Measurements from ENCODE around the gene LRIG2.
"Not testable (repeated sequence)": the region's sequence is repeated elsewhere in the genome, so short reads cannot be mapped to it uniquely, and the experiment has no call there.

Gene LRIG2

DNA sequence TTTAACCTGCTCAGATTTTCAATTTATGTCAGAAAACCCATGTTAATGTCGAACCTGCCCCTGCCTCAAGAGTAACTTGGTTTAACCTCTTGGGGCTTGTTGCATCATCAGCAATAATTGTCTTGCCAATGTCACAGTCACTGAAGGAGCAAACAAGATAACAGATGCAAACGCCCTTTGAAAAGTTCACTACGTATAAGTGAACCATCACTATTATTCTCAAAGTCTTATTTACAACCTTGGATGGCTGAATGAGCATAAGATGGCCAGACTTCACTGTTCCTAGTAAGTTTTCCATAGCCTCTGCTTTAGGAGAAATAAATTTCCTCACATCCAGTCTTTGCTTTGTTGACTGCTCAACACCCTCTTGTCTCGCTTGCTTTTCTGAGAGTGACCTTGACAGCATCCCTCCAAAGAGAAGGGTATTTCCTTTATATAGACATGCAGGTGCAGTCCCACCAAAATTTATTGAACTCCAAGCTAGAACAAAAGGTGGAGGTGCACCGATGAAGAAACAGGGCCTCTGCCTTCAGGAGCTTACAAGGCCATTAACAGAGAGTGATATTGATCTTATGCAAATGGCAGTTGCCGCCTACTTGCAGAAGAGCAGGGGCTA, 749 bp upstream of the LRIG2 start:
- no peak for DNase-seq

DNA sequence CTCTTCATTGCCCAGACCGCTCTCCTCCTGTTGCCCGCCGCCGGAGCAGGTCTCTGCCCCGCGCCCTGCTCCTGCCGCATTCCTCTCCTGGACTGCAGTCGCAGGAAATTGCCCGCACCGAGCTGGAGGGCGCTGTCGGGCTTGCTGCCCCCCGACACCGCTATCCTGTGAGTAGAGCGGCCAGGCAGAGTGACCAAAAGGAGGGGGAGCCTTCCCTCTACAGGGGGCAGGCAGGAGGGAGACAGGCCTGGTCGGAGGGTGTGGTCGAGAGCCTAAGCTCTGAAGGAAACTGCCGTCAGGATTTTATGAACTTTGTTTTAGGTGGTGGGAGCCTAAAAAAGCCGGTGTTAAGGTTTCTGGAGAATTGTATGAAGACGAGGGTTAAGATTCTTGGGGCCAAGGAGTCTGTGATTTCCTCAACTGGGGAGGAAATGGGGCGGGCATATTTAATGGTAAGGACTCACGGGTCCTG, 517 bp downstream of the LRIG2 start:
- no peak for DNase-seq

DNA sequence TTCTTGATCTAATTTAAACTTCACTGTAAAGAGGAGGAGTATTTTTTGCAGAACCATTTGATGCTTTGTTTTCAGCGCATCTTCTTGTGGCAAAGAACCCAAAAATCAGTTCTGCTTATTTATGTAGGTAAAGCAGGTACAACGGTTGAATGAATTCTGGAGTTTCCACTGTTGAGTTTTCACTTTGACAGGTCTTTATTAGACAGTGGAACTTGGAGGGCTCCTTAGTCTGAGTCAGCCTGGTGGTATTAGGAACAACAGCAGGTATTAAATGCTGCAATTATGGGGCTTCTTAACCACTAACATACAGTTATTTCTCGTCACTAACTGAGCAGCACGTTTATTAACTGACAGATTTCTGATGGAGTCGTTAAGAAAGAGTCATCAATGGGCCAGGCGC, 1.2 kb downstream of the LRIG2 start:
- DNase-seq = no peak

DNA sequence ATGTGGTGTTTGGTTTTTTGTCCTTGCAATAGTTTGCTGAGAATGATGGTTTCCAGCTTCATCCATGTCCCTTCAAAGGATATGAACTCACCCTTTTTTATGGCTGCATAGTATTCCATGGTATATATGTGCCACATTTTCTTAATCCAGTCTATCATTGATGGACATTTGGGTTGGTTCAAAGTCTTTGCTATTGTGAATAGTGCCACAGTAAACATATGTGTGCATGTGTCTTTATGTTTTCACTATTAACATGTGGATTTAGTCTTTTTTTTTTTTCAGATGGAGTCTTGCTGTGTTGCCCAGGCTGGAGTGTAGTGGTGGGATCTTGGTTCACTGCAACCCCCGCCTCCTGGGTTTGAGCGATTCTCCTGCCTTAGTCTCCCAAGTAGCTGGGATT, 5.0 kb downstream of the LRIG2 start:
- DNase-seq = not testable (repeated sequence)

DNA sequence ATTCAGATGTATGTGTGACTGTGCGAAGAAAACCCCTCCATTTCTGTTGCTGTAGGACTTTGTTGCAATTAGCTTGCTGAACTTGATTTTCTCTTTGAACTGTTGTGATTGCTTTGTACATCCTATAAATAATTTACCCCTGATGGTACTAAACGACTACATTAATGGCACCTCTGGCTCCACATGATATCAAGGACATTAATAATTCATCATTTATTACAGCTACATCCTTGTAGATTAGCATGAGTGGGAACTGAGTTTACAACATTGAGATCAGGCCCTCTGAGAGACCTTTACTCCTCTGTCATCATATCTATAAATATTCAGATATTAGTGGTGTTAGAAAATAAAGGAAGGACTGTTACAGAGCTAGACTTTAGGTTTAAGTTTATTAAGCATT, 13.5 kb downstream of the LRIG2 start:
- DNase-seq = no peak

DNA sequence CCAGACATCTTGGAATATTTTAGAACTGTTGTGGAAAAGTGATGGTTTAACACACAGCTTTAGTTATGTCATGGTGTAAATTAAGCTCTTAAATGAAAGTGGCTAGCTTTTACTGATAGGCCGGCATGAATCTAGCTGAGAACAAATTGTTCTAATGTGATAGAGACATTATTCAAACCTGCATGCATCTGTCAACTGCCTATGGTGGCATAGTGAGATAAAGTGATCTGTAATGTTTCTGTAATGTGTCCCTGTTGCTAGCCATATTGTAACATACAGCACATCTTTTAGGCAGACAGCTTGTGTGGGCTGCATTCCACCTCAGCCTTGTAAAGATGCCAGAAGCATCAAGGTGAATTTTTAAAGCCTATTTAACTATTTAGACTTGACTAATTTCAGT, 16.0 kb downstream of the LRIG2 start:
- no peak for DNase-seq

DNA sequence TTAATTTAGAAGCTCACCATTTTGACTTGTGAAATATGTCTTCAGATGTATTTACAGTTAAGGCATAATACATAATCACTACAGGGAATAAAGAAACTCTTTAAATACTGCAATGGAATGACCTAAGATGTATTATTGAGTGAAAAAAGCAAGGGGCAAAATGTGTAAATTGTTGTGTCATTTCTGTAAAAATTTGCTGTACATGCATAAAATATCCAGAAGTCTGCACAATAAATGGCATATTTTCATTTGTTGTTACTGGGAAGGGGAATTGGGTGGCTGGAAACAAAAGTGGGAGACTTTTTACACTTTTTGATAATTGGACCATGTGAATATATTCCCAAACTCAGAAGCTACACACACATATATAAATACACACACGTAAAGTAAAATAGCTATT, 17.1 kb downstream of the LRIG2 start:
- no peak for DNase-seq

DNA sequence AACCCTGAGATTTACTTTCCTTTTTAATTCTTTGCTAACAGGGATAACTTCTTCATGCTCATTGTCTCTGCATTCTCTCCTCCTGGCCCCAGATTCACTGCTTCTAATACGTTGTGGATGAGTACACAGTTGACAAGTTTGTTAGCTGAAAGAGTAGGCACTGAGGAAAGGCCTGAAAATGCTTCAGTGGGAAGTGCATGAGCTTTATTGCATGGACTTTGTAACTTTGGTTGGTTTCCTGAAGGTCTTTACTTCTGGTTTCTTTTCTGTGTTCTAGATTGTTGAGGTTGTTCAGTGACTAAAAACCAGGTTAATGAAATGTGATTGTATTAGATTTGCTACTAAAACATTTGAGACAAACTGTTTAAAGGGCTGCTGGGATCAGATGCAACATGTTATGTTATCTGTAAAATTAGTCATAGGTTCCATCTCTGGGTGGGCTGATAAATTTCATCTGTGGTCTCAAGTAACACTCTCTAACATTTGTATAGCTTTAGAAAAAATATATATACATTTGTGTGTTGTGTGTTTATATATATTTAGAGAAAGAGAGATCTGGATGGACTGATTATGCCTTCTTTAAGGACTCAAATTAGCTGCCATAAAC, 19.1 kb downstream of the LRIG2 start:
- no peak for DNase-seq

DNA sequence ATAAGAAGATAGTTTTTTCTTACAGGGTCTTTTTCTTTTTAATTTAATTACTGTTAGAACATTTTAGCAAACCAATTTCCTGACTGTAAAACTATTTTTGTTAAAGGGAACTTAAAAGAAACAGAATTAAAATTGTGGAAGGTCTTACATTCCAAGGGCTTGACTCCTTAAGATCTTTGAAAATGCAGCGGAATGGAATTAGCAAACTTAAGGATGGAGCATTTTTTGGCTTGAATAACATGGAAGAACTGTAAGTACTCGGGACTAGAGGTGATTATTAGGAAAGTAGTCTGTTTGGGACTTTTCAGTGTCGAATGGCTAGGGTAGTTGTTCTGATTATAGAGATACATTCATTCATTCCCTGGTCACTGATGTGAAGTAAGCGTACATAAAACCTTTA, 21.5 kb downstream of the LRIG2 start:
- DNase-seq = no peak

DNA sequence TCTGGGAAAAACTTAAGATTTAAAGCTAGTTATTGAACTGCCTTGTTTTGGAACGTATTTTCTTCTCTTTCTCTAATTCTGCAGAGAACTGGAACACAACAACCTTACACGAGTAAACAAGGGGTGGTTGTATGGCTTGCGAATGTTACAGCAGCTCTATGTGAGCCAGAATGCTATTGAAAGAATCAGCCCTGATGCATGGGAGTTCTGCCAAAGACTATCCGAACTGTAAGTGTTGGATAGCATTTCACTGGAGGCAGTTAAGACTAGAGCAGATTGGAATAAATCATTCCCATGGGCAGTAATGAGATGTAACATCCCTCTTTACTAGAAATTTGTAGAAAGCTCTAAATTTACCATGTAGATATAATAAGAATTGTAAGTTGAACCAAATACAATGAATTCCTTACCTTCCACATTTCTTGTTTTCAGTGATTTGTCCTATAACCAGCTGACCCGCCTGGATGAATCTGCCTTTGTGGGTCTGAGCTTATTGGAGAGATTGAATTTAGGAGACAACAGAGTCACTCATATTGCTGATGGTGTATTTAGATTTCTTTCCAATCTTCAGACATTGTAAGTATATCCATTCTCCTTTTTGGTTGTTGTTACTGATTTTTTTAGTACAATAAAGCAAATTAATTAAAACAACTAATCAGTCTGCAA, 22.9 kb downstream of the LRIG2 start:
- no peak for DNase-seq

DNA sequence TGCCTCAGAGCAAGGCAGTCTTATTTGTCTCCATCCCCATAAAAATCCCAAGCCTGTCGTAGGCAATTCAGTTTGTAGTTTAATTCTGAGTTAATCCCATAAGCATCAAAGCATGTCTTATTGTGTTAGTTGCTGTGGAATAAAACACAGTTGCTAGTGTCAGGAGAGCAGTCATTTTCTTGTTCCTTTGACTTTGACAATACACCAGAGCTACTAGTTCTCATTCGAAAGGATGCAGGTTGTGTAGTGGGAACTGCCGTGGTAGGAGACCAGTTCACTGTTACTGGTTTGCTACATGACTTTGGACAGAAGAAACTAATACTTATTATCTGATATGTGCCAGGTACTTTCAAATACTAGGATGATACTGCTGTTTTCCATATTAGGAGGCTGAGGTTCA, 23.5 kb downstream of the LRIG2 start:
- DNase-seq = no peak

DNA sequence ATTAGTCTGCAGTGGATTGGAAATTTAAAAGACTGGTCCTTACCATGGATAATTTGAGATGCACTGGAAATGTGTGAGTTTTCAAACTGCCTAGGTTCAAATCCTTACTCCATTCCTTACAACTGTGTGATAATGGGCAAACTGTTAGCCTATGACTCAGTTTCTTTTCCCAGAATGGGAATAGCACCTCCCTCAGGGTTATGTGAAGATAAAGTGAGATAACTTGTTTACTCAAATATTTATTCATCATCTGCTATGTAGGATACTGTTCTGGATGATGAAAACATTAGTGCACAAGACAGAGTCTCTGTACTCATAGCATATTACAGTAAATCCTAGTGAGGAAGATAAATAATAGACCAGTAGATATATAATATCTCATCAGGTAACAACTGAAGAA, 28.6 kb downstream of the LRIG2 start:
- DNase-seq = no peak

DNA sequence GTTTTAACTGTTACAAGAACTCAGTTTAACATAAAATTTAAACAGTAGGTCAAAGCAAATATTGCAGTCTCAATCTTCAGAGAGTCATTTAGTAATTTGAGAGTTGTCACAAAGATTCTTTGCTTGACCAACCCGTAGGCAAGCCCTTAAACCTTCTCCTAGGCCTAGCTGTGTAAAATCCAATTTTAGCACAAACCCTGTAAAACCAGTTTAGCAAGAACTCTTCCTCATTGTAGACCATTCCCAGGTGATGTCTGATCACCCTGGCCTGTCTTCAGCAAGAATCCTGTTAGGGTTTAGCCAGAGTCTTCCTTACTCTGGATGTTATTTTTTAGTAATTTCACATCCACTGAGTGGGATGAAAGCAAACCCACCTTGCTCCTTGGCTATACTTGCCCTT, 30.1 kb downstream of the LRIG2 start:
- no peak for DNase-seq

DNA sequence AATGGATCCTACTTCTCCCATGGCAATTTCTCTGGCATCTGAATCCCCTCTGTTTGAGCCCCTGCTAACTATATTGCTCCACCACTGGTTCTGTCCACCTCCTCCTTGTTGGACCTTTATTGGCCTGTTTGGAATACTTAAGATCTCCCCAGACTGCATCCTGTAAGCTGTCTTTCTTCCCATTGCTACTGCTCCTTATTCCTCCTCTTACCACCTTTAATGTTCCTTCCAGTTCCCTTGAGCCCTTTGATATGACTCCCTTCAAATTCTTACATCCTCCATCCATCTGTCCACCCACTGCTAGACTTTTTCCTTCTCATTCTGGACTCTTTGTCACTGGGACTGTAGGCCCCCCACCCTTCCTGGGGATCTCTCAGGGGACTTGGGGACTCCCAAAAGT, 31.0 kb downstream of the LRIG2 start:
- DNase-seq = no peak

DNA sequence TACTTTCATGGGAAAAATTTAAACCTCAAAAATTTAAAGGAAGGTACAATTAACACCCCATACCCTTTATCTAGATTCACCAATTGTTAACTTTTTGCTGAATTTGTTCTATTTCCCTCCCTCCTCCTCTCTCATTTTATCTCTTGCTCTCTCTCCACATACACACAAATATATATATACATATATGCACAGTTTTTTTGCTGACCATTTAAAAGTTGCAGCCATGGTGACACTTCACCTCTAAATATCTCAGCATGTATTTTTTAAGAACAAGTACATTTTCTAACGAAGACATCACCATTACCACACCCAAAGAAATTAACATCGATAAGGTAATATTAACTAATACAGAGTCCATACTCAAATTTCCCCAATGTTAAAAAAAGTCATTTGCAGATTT, 33.9 kb downstream of the LRIG2 start:
- DNase-seq = no peak

DNA sequence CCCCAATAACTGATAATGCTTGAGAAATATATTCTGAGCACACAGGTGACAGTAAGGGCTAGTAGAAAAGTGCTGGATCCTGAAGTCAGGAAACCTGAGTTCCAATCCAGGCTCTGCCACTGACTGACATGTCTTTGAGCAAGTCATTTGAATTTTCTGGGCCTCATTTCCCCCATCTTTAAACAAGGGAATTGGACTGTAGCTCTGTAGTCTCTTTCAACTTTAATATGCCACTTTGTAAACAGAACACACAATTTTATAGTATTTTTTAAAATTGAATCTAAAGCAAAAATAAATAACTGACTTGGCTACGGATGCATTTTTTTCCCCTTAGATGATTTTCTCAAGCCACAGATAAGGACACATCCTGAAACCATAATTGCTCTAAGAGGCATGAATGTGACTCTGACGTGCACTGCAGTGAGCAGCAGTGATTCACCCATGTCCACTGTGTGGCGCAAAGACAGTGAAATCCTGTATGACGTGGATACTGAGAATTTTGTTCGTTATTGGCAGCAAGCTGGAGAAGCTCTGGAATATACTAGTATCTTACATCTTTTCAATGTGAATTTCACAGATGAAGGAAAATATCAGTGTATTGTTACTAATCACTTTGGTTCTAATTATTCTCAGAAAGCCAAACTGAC, 37.0 kb downstream of the LRIG2 start:
- no peak for DNase-seq

DNA sequence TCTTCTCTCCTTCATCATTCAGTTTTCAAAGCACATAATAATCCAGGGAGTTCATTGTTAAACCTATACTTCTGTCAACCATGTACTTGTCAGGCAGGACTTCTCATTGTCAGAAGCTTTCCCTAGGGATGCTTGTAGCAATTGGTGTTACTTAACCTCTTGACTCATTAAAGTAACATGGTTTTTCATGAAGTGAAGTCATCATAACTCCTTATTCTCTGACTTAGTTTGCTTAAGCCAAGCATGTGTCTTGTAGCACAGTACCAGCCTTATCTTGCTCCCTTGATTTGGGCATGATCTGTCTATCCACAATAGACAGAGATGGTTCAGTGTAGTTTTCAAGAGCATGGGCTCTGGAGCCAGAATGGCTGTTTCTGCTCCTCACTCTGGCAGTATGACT, 45.3 kb downstream of the LRIG2 start:
- DNase-seq = no peak

DNA sequence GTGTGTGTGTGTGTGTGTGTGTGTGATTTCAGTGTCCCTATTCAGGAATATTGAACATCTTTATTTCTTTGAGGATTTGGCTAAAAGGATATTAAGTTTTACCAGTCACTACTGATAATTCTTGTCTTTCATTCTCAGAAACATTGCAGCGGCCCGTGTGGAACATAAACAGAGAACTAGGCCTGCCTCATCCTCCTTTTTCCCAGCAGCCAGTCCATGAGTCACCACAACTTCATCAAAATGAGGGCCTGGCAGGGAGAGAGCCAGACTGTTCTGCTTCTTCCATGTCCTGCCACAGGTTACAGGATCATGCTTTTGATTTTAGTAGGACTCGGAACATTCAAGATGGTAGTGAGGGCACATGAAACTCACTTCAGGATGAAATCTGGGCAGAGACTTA, 50.7 kb downstream of the LRIG2 start:
- DNase-seq = no peak

DNA sequence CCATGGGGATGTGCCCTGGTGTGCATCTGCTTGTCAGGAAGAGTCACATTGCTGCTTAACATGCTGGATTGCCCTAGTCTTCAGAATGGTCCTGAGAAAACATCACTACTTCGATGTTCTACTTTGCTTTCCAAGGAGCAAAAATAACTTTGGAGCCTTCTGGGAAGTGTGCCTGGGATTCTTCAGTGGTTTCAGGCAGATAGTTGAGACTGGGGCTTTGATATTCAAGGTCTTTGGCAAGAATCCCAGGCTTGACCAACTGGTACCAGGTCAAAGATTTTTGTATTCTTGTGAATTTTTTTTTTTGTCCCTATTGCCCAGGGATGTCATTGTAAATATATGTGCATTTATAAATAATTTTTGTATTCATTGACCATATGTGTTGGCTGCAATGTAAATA, 51.4 kb downstream of the LRIG2 start:
- no peak for DNase-seq

DNA sequence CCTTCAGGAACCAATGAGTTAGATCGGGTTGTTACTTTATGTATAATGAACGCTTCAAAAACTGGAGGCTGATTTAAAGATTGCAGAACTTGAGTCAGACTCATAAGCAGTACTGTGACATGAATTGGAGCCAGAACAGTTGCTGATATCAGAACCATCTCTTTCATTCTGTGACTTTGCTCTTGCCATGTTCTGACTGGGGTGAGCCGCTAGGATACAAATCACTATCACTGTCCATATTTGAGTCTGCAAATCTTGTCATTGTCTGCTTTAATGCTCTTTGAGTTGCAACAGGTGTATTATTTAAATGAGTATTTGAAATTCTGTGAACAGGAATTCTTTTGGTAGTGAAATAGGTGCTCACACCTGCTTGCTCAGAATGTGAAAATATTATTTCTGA, 52.5 kb downstream of the LRIG2 start:
- DNase-seq = no peak

DNA sequence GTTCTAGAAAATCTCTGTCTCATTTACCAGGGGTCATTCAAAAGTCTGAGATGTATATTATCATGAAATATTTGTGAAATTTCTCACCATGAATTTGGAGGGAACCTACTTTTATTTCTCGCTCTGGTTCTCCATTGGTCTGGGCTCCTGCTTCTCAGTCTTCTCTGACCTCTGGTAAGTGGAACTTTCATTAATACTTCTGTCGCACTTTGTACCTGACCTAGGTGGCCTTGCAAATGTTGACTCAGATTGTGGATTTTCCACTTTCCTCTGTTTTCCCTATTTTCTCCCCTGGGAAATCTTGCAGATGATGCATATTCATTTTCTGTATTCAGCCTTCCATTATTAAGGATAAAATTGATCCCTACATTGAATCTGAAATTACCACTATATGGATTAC, 53.2 kb downstream of the LRIG2 start:
- DNase-seq = no peak

DNA sequence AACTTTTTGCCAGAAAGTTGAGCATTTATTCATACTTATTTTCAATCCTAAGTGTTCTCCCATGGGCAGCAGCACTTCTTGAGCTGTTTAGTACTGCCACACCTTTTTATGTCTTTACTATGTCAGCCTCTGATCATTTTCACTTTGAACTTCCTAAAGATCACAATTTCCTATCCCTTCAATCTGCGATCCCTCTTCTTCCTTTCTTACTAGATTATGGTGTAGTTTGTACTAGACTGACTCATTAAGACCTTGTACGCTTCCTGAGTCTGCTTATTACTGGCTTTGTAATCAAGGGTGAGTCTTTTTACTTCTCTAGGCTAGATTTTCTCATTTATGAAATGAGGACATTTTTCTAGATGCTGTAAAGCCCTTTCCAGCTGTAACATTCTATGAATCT, 55.1 kb downstream of the LRIG2 start:
- no peak for DNase-seq

DNA sequence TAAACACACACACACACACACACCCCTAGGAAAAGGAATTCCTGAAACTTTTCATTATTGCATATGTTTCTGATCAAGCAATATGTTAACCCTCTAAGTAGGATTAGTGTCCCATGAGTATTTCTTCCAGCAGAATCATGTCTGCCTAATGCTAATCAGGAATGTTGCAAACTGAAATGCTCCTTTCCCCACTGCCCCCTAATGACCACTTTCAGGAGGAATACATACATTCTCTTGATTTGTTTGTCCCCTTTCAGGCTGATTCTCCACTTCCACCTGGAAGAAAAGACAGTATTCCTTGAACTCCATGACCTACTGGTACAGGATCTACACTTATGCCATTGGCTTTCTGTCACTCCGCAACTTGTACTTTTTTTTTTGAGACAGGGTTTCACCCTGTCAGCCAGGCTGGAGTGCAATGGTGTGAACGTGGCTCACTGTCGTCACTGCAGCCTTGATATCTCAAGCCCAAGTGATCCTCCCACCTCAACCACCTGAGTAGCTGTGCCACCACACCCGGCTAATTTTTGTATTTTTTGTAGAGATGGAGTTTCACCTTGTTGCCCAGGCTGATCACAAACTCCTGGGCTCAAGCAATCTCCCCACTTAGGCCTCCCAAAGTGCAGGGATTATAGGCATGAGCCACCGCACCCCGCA, 56.7 kb downstream of the LRIG2 start:
- DNase-seq = no peak

DNA sequence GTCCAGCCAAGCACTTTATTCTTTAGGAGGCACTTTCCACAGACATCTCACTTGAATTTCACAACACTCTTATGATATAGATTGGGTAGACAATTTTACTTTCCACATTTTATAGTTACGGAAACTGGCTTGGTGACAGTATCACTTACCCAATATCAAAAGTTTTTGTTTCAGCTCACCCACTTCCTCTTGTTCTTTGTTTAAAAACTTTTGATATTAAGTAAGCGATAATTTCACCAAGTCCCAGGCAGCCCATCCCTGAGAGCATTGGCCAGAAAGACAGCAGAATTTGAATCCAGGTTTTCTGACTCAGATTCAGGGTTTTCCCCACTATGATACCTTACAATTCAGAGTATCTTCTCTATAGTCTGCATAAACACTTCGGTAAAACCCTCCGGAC, 60.0 kb downstream of the LRIG2 start:
- DNase-seq = peak; percentile 30
